H9 (cell line): ENCODE measurements around the gene TERT. TPM values are rescaled to one million over a fixed set of nuclear protein-coding genes. Genes with fewer than 3 reads are reported as not detected.

Experiments
- DNase-seq: peaks from one replicate; pipeline ENCODE4 v3.0.0-alpha.2; 2017
- H2AFZ ChIP-seq: one replicate; pipeline ENCODE4 v1.6.1; 2013; ENCODE audit warnings: mild to moderate bottlenecking, low read length, control low read depth, moderate library complexity
- H2AK5ac ChIP-seq: 2 replicates; pipeline ENCODE4 v1.6.1; 2013; ENCODE audit warnings: low read length, control low read depth, mixed read lengths; ENCODE audit not compliant: insufficient read length
- H2BK120ac ChIP-seq: one replicate; pipeline ENCODE4 v1.6.1; 2013; ENCODE audit warnings: low read depth, mild to moderate bottlenecking, low read length, control low read depth, inconsistent platforms; ENCODE audit not compliant: poor library complexity, severe bottlenecking
- H2BK12ac ChIP-seq: 2 replicates; pipeline ENCODE4 v1.6.1; 2013; ENCODE audit warnings: low read length, control low read depth, mixed read lengths, low read depth; ENCODE audit not compliant: insufficient read length
- H2BK15ac ChIP-seq: 2 replicates; pipeline ENCODE4 v1.6.1; 2013; ENCODE audit warnings: low read depth, low read length, control low read depth
- H2BK20ac ChIP-seq: one replicate; pipeline ENCODE4 v1.6.1; 2013; ENCODE audit warnings: low read depth, mild to moderate bottlenecking, low read length, control low read depth, inconsistent platforms; ENCODE audit not compliant: poor library complexity, severe bottlenecking
- H2BK5ac ChIP-seq: 2 replicates; pipeline ENCODE4 v1.6.1; 2013; ENCODE audit warnings: low read length, control low read depth, mixed read lengths; ENCODE audit not compliant: insufficient read length
- H3K14ac ChIP-seq: 2 replicates; pipeline ENCODE4 v1.6.1; 2013; ENCODE audit warnings: low read length, control low read depth; ENCODE audit not compliant: insufficient read depth
- H3K18ac ChIP-seq: 2 replicates; pipeline ENCODE4 v1.6.1; 2013; ENCODE audit warnings: low read depth, mild to moderate bottlenecking, mixed read lengths, low read length, control low read depth; ENCODE audit not compliant: insufficient read length
- H3K23ac ChIP-seq: 2 replicates; pipeline ENCODE4 v1.6.1; 2013; ENCODE audit warnings: low read length, control low read depth, mixed read lengths, low read depth; ENCODE audit not compliant: insufficient read length
- H3K23me2 ChIP-seq: 2 replicates; pipeline ENCODE4 v1.6.1; 2013; ENCODE audit warnings: low read depth, mild to moderate bottlenecking, mixed read lengths, low read length, control low read depth; ENCODE audit not compliant: insufficient read length, poor library complexity, severe bottlenecking
- H3K27ac ChIP-seq: 2 replicates; pipeline ENCODE4 v1.5.1; 2013; ENCODE audit warnings: low read length, control low read depth, mixed read lengths, low read depth; ENCODE audit not compliant: insufficient read length
- H3K27me3 ChIP-seq: 2 replicates; pipeline ENCODE4 v1.6.1; 2013; ENCODE audit warnings: low read length, control low read depth, inconsistent platforms; ENCODE audit not compliant: insufficient read depth
- H3K4ac ChIP-seq: 2 replicates; pipeline ENCODE4 v1.6.1; 2013; ENCODE audit warnings: low read depth, mild to moderate bottlenecking, control low read depth, inconsistent platforms, low read length, moderate library complexity
- H3K4me1 ChIP-seq: 2 replicates; pipeline ENCODE4 v1.6.1; 2013; ENCODE audit warnings: low read length, control low read depth, inconsistent platforms; ENCODE audit not compliant: insufficient read depth
- H3K4me2 ChIP-seq: 2 replicates; pipeline ENCODE4 v1.6.1; 2013; ENCODE audit warnings: low read length, control low read depth, mixed read lengths; ENCODE audit not compliant: insufficient read length, insufficient read depth
- H3K56ac ChIP-seq: 2 replicates; pipeline ENCODE4 v1.6.1; 2013; ENCODE audit warnings: low read depth, mild to moderate bottlenecking, mixed read lengths, low read length, control low read depth; ENCODE audit not compliant: insufficient read length
- H3K79me1 ChIP-seq: 2 replicates; pipeline ENCODE4 v1.6.1; 2013; ENCODE audit warnings: low read depth, mild to moderate bottlenecking, moderate library complexity, low read length, control low read depth, inconsistent platforms; ENCODE audit not compliant: insufficient read depth, poor library complexity, severe bottlenecking
- H3K79me2 ChIP-seq: 2 replicates; pipeline ENCODE4 v1.6.1; 2013; ENCODE audit warnings: low read length, control low read depth, inconsistent platforms; ENCODE audit not compliant: insufficient read depth
- H3K9ac ChIP-seq: 2 replicates; pipeline ENCODE4 v1.6.1; 2013; ENCODE audit warnings: low read length, control low read depth, mixed read lengths; ENCODE audit not compliant: insufficient read length; ENCODE audit errors: extremely low read depth
- H3K9me3 ChIP-seq: one replicate; pipeline ENCODE4 v1.6.1; 2013; ENCODE audit warnings: low read depth, low read length, inconsistent platforms; ENCODE audit not compliant: control insufficient read depth
- H3T11ph ChIP-seq: one replicate; pipeline ENCODE4 v1.6.1; 2013; ENCODE audit warnings: mild to moderate bottlenecking, low read length, control low read depth, inconsistent platforms
- H4K20me1 ChIP-seq: one replicate; pipeline ENCODE4 v1.6.1; 2013; ENCODE audit not compliant: control insufficient read depth, insufficient read length, insufficient read depth
- H4K5ac ChIP-seq: 2 replicates; pipeline ENCODE4 v1.6.1; 2013; ENCODE audit warnings: low read depth, mild to moderate bottlenecking, mixed read lengths, low read length, control low read depth; ENCODE audit not compliant: insufficient read length
- H4K8ac ChIP-seq: replicated peaks from 2 replicates; pipeline ENCODE4 v1.6.1; 2013; ENCODE audit warnings: low read length, control low read depth, mixed read lengths, low read depth; ENCODE audit not compliant: insufficient read length
- H4K91ac ChIP-seq: 2 replicates; pipeline ENCODE4 v1.6.1; 2013; ENCODE audit warnings: low read depth, mild to moderate bottlenecking, moderate library complexity, mixed read lengths, low read length, control low read depth; ENCODE audit not compliant: insufficient read length
- H3K27ac Mint-ChIP-seq, 3 experiments: 2 replicates in 2 of 3; 3 replicates in 1 of 3; pipeline ENCODE4 v1.8.0; 2020 to 2021; ENCODE audit warnings: mixed read lengths in 3 of 3, mild to moderate bottlenecking in 1 of 3, moderate library complexity in 1 of 3
- H3K27me3 Mint-ChIP-seq: 2 replicates; pipeline ENCODE4 v1.8.0; 2021; ENCODE audit warnings: low read depth, mild to moderate bottlenecking, moderate library complexity, mixed read lengths
- H3K36me3 Mint-ChIP-seq, 3 experiments: 2 replicates in 2 of 3; 3 replicates in 1 of 3; pipeline ENCODE4 v1.8.0; 2020 to 2021; ENCODE audit warnings: low read depth in 3 of 3, mixed read lengths in 3 of 3; ENCODE audit not compliant: insufficient read depth in 1 of 3
- H3K4me1 Mint-ChIP-seq, 2 experiments: 2 replicates each; pipeline ENCODE4 v1.8.0; 2020; ENCODE audit warnings: mixed read lengths in 2 of 2
- H3K4me3 Mint-ChIP-seq, 2 experiments: 2 replicates in 1 of 2; 3 replicates in 1 of 2; pipeline ENCODE4 v1.8.0; 2020 to 2021; ENCODE audit warnings: mild to moderate bottlenecking in 2 of 2, mixed read lengths in 2 of 2, moderate library complexity in 1 of 2
- H3K9me3 Mint-ChIP-seq, 2 experiments: 2 replicates in 1 of 2; 3 replicates in 1 of 2; pipeline ENCODE4 v1.8.0; 2020; ENCODE audit warnings: mild to moderate bottlenecking in 2 of 2, mixed read lengths in 2 of 2, moderate library complexity in 1 of 2
- WGBS: extraction: QIAGEN DNeasy Blood & Tissue Kit; methylation state at CpG from one replicate; pipeline ENCODE4 v1.1.7; 2013; ENCODE audit warnings: missing lambda C conversion rate, low lambda C conversion rate, mixed read lengths; ENCODE audit not compliant: insufficient read length; ENCODE audit errors: extremely low coverage; 5-methylcytosine and 5-hydroxymethylcytosine counted together
- total RNA-seq: library from RNA; stranded (reverse); gene quantifications from 2 replicates; pipeline ENCODE4 v1.2.1, GENCODE V29; 2021
- TF ChIP-seq, protein P1 (sequence below): fragments of 200-600 bp; sonication (generic); conservative IDR thresholded peaks from 3 replicates; pipeline ENCODE4 v1.8.0; 2021; ENCODE audit warnings: antibody characterized with exemption, mild to moderate bottlenecking

TERT gene
- total RNA-seq, 1 experiment from 2014 or later = 15.5 TPM

DNA sequence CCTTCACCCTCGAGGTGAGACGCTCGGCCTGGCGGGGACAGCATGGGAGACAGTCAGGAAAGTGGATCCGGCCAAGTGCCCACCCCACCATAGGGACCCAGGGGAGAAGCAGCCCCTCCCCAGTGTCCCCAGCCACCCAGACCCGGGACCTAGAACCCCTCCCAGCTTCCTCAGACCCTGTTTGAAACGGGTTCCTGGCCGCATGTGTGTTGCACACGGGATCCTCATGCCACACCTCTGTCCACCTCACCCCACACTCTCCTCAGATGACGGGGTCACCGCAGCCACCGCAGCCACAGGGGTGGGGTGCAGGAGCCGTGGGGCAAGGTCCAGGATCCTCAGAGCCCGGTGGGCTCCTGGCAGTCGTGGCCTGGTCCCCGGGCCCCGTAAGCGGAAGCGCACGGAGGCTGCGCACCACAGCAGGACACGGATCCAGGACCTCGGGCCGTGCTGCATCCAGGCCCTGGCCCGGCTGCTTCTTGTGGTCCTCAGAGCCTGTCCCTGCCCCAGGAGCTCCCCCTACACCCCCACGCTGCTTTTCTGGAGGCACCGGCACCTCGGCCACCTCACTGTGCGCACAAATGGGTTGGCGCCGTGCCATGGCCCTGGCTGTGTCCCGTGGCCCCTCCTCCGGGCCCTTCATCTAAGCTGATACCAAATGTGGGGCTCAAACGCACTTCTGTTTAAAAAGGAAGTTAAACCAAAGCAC is 15.3 kb downstream of the TERT start:
- TF ChIP-seq, protein P1, sequence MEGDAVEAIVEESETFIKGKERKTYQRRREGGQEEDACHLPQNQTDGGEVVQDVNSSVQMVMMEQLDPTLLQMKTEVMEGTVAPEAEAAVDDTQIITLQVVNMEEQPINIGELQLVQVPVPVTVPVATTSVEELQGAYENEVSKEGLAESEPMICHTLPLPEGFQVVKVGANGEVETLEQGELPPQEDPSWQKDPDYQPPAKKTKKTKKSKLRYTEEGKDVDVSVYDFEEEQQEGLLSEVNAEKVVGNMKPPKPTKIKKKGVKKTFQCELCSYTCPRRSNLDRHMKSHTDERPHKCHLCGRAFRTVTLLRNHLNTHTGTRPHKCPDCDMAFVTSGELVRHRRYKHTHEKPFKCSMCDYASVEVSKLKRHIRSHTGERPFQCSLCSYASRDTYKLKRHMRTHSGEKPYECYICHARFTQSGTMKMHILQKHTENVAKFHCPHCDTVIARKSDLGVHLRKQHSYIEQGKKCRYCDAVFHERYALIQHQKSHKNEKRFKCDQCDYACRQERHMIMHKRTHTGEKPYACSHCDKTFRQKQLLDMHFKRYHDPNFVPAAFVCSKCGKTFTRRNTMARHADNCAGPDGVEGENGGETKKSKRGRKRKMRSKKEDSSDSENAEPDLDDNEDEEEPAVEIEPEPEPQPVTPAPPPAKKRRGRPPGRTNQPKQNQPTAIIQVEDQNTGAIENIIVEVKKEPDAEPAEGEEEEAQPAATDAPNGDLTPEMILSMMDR = no peak
- no peak overlapping the region; a peak in 1 of 7 replicates for H3K27ac Mint-ChIP-seq
- peaks cover 14 to 17% (median 16%) of the 10 kb centered on the region in 3 experiments for H3K36me3 Mint-ChIP-seq

More for the DNA sequence above, 15.3 kb downstream of the TERT start:
- H2BK120ac ChIP-seq = no peak overlapping the region
- H3K79me2 ChIP-seq = peaks cover 2% of the 10 kb centered on the region; the same call in 1 of the 2 replicates
- Mint-ChIP-seq H3K4me1 (no peaks in the 10 kb centered on the region), H3K9me3 (no peaks in the 10 kb centered on the region; a peak in 1 of 5 replicates), H3K4me3 (no peak overlapping the region), H3K27me3 (no peaks in the 10 kb centered on the region)
- H3K4me2 ChIP-seq = no peak overlapping the region
- no peak overlapping the region for H2AK5ac ChIP-seq
- H2BK5ac ChIP-seq = no peak overlapping the region
- H3K4ac ChIP-seq = no peak overlapping the region
- no peaks in the 10 kb centered on the region for H3K9me3 ChIP-seq
- WGBS = no CpG with 5 or more reads among the region's 34 CpGs
- no peaks in the 10 kb centered on the region for H3K79me1 ChIP-seq
- no peak for DNase-seq
- no peak overlapping the region for H4K8ac ChIP-seq
- no peak overlapping the region for H4K91ac ChIP-seq
- H2AFZ ChIP-seq = no peak overlapping the region
- H4K5ac ChIP-seq = no peak overlapping the region
- H4K20me1 ChIP-seq = peaks cover 4% of the 10 kb centered on the region
- no peaks in the 10 kb centered on the region for H3K4me1 ChIP-seq
- H3K23me2 ChIP-seq = no peaks in the 10 kb centered on the region
- no peak overlapping the region for H3K9ac ChIP-seq
- H3K23ac ChIP-seq = no peak overlapping the region
- H2BK12ac ChIP-seq = no peak overlapping the region
- H2BK15ac ChIP-seq = no peak overlapping the region
- H3K14ac ChIP-seq = no peak overlapping the region
- H2BK20ac ChIP-seq = no peak overlapping the region
- no peak overlapping the region for H3K56ac ChIP-seq
- H3K18ac ChIP-seq = no peak overlapping the region
- H3T11ph ChIP-seq = no peak overlapping the region
- H3K27me3 ChIP-seq = no peaks in the 10 kb centered on the region
- H3K27ac ChIP-seq = no peak overlapping the region
